Fibroblast of villous mesenchyme (primary cell): ENCODE data around the gene SLC44A1. TPM values are rescaled to one million over a fixed set of nuclear protein-coding genes. Genes with fewer than 3 reads are reported as not detected.

Source experiments
- DNase-seq: peaks from one replicate; pipeline ENCODE4 v3.0.0-alpha.2; 2010; ENCODE audit warnings: low read depth
- H3K4me3 ChIP-seq: 2 replicates; pipeline ENCODE4 v1.5.1; 2011; ENCODE audit warnings: low read depth, mild to moderate bottlenecking, low read length
- CTCF ChIP-seq: IDR thresholded peaks from 2 replicates; pipeline ENCODE4 v1.5.1; 2012; ENCODE audit warnings: low read depth, mild to moderate bottlenecking, low read length; ENCODE audit not compliant: insufficient read depth
- total RNA-seq: library from RNA; depleted of rRNA; stranded (reverse); fragments of >200 nt; gene quantifications from 2 replicates; pipeline ENCODE4 v1.2.3, GENCODE V29; 2012

SLC44A1 gene
- total RNA-seq, 1 donor = 37.1 TPM

GRCh38 chr9:105290418-105290817 lies 46.0 kb downstream of the SLC44A1 start:
- no peak for TF ChIP-seq CTCF
- H3K4me3 ChIP-seq = no peak overlapping the region
- peak; percentile 59 for DNase-seq

- DNase-seq = no peak
- TF ChIP-seq CTCF = no peak
- no peak overlapping the region for H3K4me3 ChIP-seq
Observed at GRCh38 chr9:105290954-105291353, 46.5 kb downstream of the SLC44A1 start.

- DNase-seq = no peak
- H3K4me3 ChIP-seq = no peak overlapping the region
- no peak for TF ChIP-seq CTCF
Observed at GRCh38 chr9:105291422-105291859, 47.0 kb downstream of the SLC44A1 start.

DNA sequence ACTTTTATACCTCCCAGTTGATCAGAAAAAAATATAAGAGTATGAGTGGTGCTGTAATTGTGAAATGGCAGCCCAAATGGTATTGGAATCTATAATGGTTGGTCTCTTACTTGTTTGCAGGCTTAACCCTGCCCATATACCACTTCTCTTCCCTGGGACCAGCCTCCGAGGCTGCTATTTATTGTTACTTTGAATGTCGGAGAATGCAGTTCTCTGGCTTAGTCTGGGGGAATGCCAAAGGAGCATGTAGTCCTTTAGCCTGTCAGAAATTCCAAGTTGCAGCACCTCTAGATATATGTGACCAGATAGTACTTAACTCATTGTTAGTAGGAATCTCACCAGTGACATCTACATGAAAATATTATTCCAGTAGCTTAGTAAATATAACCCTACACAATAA lies 47.5 kb downstream of the SLC44A1 start:
- H3K4me3 ChIP-seq = no peak overlapping the region
- DNase-seq = no peak
- TF ChIP-seq CTCF = no peak

GRCh38 chr9:105293408-105293807 lies 49.0 kb downstream of the SLC44A1 start:
- H3K4me3 ChIP-seq = no peak overlapping the region
- DNase-seq = no peak
- no peak for TF ChIP-seq CTCF

- DNase-seq = no peak
- no peak for TF ChIP-seq CTCF
- no peak overlapping the region for H3K4me3 ChIP-seq
Observed at GRCh38 chr9:105295201-105295550, 50.7 kb downstream of the SLC44A1 start.

GRCh38 chr9:105295986-105296385 lies 51.5 kb downstream of the SLC44A1 start:
- TF ChIP-seq CTCF = no peak
- DNase-seq = peak; percentile 23
- H3K4me3 ChIP-seq = no peak overlapping the region
